ENCODE results near the gene NEDD1.

The NEDD1 gene

GRCh38 chr12:96901175-96901574 is 5.9 kb upstream of the NEDD1 start:
- DNase-seq (ENCODE audit: low read depth in 3 of 3) = no peak

GRCh38 chr12:96902076-96902475 is 5.0 kb upstream of the NEDD1 start:
- DNase-seq (ENCODE audit: low read depth in 3 of 3) = no peak

GRCh38 chr12:96906498-96906848 is 584 bp upstream of the NEDD1 start:
- no peak for DNase-seq (ENCODE audit: low read depth in 3 of 3)

DNA sequence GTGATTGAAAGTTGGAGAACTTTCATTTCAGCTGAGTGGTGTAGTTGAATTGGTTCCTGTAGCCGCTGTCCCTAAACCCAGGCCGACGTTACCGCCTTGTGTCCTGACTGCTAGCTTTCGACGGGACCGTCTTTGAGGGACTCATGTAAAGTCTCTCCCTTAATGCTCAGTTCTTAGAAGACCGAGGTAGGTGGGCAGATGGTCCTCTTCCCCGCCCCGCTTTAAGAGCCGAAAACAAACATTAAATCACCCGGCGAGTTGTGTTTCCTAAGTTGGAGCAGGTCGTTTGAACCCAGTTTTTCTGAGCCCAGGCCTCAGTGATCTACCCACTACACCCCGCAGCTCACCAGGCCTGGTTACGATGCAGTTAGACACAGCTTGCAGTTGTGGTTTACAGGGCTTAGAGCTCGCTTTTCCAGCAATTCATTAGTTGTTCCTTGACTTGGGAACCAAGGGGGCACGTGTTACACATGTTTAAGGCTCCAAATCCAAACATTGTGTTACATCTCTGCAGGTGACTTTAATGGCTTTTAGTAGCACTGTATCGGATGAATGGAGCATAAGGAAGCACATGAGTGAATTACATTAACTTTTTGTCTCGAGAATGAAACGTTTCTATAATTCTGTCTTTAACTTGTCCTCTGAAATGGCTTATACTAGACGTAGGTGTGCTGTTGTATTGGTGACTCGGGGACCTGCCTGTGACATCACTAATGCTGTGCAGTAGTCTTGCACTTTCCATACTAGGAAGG is 790 bp downstream of the NEDD1 start:
- DNase-seq (ENCODE audit: low read depth in 3 of 3) = peak in 1 of 3 experiments; percentile 9

DNA sequence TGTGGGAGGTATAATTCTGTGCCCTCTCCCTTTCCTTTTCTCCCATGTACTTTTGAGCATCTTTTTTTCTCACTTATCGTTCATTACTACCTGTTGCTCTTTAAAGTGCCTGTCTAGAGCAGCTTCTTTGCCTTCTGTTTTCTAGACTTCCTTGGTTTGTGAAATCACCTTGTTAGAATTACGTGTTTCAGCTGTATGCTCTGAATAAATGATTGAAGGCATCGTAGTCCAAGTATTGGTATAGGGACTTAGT is 1.3 kb downstream of the NEDD1 start:
- no peak for DNase-seq (ENCODE audit: low read depth in 3 of 3)

GRCh38 chr12:96912261-96912660 is 5.2 kb downstream of the NEDD1 start:
- no peak for DNase-seq (ENCODE audit: low read depth in 3 of 3)

- DNase-seq (ENCODE audit: low read depth in 3 of 3) = no peak
Measured at GRCh38 chr12:96912943-96913342, 5.9 kb downstream of the NEDD1 start.

DNA sequence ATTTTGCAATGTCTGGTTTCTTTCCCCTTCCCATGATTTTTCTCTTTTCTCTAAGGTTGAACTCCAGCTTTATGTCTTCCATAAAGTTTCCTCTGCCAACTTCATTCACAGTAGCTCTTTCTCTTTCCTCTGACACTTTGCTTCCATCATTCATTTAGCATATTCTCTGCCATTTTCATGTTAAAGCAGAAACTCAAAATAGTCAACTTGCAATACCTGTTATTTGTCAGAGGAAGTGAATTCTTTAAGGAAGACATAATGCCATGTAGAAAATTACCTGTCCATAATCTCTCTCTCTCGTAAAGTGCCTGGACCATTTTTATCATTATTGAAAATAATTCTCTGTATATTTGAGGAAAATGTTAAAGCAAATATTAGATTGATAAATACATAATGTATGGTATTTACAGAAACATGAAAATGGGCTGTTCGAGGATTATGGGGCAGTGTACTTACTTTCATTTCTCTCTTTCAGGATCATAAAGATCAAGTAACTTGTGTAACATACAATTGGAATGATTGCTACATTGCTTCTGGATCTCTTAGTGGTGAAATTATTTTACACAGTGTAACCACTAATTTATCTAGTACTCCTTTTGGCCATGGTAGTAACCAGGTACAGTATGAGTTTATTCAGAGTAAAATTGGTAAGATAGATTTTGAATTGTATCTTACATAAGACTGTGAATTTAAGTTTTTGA is 12.6 kb downstream of the NEDD1 start:
- no peak for DNase-seq (ENCODE audit: low read depth in 3 of 3)

GRCh38 chr12:96948782-96949181 is 41.7 kb downstream of the NEDD1 start:
- no peak for DNase-seq (ENCODE audit: low read depth in 3 of 3)

DNA sequence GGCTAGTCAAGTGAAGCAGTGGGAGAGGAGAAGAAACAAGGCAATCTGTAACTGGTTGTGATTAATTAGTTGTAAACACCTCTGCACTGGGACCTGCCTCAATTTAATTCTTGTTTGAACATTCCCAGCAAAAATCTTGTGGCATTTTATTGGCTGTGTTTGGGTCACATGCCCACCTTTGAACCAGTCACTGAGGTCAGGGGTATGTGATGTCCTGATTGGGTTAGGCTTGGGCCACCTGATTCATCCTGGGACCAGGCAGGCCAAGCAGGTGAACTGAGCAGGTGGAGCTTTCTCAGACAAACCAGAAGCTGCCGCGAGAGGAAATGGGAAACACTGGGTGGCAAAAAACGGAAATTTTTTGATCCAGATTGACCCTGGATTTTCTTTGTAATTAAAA is 72.5 kb downstream of the NEDD1 start:
- no peak for DNase-seq (ENCODE audit: low read depth in 3 of 3)

- no peak for DNase-seq (ENCODE audit: low read depth in 3 of 3)
Measured at GRCh38 chr12:96980991-96981414, 73.9 kb downstream of the NEDD1 start.

DNA sequence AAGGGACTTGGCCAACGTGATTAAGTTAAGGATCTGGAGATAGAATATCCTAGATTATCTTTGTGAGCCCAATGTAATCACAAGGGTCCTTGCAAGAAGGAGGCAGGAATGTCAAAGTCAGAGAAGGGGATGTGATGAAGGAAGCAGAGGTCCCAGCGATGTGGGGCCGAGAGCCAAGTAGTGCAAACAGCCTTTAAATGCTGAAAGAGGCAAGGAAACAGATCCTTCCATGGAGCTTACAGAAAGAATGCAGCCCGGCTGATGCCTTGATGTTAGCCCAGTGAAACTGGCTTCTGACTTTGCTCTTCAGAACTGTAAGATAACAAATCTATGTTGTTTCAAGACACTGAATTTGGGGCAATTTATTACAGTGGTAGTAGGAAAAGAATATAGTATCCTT is 74.9 kb downstream of the NEDD1 start:
- DNase-seq (ENCODE audit: low read depth in 3 of 3) = no peak

DNA sequence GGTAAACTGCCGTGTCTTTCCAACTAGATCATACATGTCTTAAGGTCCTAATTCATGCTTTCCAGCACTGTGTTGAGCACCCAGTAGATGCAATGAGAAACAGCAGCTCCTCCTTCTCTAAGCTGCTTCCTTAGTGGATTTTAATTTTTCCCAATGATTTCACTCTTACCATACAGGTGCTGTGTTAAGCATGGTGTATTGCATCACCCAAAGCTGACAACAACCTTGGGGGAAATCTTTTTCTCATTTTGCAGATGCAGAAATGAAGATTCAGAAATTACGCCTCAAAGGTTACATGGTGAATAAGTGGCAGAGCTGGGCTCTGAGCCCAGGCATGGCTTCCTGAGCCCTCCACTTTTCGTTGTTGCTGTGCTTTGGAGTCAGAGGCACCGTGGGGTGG is 75.6 kb downstream of the NEDD1 start:
- DNase-seq (ENCODE audit: low read depth in 3 of 3) = no peak

- DNase-seq (ENCODE audit: low read depth in 3 of 3) = peak in 2 of 3 experiments; percentile 13 to 19
Measured at GRCh38 chr12:96985515-96986362, 78.7 kb downstream of the NEDD1 start.

- DNase-seq (ENCODE audit: low read depth in 3 of 3) = no peak
Measured at GRCh38 chr12:96986883-96987523, 79.9 kb downstream of the NEDD1 start.

DNA sequence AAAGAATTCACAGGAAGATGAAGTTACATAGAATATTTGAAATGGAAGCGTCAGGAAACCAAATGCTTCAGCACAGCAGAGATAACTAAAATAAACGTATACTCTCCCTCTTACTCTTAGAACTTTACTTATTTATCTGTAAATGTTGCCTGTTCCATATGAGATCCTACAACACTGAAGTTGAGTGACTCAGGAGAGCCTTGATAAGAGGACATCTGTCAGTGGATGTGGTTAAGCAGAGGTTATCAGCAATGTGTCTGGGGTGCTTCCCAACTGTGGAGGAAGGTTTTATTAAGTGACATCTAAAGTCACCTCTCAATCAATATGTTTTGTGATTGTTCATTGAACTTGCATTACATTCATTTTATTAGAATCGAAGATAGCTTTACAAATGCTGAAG is 81.9 kb downstream of the NEDD1 start:
- DNase-seq (ENCODE audit: low read depth in 3 of 3) = no peak

GRCh38 chr12:96989916-96990315 is 82.9 kb downstream of the NEDD1 start:
- no peak for DNase-seq (ENCODE audit: low read depth in 3 of 3)

DNA sequence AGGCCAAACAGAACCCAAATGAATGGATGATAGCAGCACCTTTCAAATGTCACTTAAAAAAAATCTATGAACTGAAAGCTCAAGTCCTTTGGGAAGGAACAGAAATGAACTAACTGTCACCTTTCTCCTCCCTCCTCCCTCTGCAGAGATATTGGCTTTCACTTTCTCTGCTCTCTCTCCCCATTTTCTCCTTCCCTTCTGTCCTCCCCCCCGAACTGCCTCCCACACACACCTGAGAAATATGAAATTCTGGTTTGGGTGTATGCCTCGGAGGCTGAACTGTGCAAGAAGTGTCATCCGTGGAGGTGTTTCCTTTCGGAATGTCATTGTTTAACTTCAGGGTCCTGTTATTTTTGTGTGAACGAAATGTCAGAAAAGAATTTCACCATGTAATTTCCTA is 87.8 kb downstream of the NEDD1 start:
- DNase-seq (ENCODE audit: low read depth in 3 of 3) = no peak

- no peak for DNase-seq (ENCODE audit: low read depth in 3 of 3)
Measured at GRCh38 chr12:96995861-96996260, 88.8 kb downstream of the NEDD1 start.

GRCh38 chr12:96997797-96998484 is 90.9 kb downstream of the NEDD1 start:
- DNase-seq (ENCODE audit: low read depth in 3 of 3) = no peak

GRCh38 chr12:97003276-97003675 is 96.2 kb downstream of the NEDD1 start:
- no peak for DNase-seq (ENCODE audit: low read depth in 3 of 3)
